G401 (cell line): ENCODE results near the gene CAMTA1. TPM values are rescaled to one million over a fixed set of nuclear protein-coding genes. Genes with fewer than 3 reads are reported as not detected.

Source experiments
- DNase-seq: peaks from one replicate; pipeline ENCODE4 v3.0.0-alpha.2; 2015; ENCODE audit warnings: low spot score
- in situ Hi-C: cut with HindIII; loops from 2 replicates; pipeline ENCODE4 v1.10.0; 2016; ENCODE audit warnings: low sequenced_read_pairs, mixed read lengths
- total RNA-seq: library from RNA; depleted of rRNA; stranded (reverse); fragments of >200 nt; shearing (Covaris generic); gene quantifications from 2 replicates; pipeline ENCODE4 v1.2.3, GENCODE V29; 2014

The CAMTA1 gene
- total RNA-seq, 1 experiment from 2014 or later = 137 TPM

- in situ Hi-C loops = no loop called here
- DNase-seq = no peak
These were observed 105.4 kb downstream of the CAMTA1 start for GRCh38 chr1:6890686-6891085.

GRCh38 chr1:6891781-6892579 is 106.7 kb downstream of the CAMTA1 start:
- in situ Hi-C loops = no loop called here
- no peak for DNase-seq

DNA sequence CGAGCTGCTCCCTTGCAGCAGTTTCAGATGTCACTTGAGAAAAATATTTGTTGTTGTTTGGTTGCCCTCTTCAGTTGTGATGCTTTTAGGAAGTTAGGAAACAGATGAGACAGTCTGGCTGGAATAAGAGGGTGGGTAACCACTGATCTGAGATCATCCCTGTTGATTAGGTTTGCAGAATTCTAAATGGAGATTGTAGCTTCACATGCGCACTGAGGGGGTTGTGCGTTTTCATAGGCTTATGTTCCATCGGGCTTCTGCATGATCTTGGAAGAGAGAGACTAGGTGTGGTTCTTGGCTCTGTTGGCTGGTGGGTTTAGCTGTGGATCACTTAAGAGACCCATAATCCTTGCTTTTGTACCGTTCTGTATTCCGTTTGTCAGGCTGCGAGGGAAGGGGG is 108.1 kb downstream of the CAMTA1 start:
- no peak for DNase-seq
- in situ Hi-C loops = no loop called here

DNA sequence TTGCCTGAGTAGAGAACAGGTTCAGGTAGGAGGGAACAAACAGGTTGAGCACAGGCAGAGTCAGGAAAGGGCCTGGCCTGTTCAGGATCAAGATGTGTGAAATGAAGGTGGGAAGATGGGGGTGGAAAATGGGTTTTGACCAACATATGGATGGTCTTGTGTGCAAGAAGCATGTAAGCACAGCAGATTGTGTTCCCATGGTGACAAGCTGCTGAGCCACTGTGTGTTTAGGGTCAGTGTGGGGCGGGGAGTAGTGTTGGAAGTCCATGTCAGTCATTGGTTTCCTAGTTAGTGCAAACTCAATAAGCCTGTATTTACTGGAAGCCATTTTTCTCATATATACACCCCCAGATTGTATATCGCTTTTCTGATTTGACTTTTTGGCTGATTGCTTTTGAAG is 111.9 kb downstream of the CAMTA1 start:
- DNase-seq = no peak
- in situ Hi-C loops = no loop called here

GRCh38 chr1:6898974-6899539 is 113.8 kb downstream of the CAMTA1 start:
- no peak for DNase-seq
- in situ Hi-C loops = no loop called here

- in situ Hi-C loops = no loop called here
These were observed 114.4 kb downstream of the CAMTA1 start for GRCh38 chr1:6899621-6900020.

DNA sequence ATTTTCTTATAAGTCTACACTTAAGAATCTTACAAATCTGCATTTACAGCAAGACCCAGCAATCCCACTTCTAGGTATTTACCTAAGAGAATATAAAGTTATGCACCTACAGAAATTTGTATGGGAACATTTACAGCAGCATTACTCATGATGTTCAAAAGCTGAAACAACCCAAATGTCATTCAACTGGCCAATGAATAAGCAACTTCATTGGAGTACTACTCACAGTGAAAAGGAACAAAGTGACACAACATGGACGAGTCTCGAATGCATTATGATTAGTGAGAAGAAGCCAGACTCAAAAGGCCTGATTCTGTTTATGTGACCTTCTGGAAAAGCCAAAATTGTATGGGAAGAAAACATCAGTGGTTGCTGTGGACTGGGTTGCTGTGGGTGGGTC is 116.9 kb downstream of the CAMTA1 start:
- in situ Hi-C loops = no loop called here
- DNase-seq = no peak

More at GRCh38 chr1:6899621-6900020, 114.4 kb downstream of the CAMTA1 start:
- no peak for DNase-seq

- in situ Hi-C loops = no loop called here
- DNase-seq = no peak
These were observed 119.4 kb downstream of the CAMTA1 start for GRCh38 chr1:6904476-6905170.

GRCh38 chr1:6905331-6905730 is 120.1 kb downstream of the CAMTA1 start:
- no peak for DNase-seq
- in situ Hi-C loops = no loop called here

- in situ Hi-C loops = no loop called here
- no peak for DNase-seq
These were observed 120.5 kb downstream of the CAMTA1 start for GRCh38 chr1:6905790-6906189.

DNA sequence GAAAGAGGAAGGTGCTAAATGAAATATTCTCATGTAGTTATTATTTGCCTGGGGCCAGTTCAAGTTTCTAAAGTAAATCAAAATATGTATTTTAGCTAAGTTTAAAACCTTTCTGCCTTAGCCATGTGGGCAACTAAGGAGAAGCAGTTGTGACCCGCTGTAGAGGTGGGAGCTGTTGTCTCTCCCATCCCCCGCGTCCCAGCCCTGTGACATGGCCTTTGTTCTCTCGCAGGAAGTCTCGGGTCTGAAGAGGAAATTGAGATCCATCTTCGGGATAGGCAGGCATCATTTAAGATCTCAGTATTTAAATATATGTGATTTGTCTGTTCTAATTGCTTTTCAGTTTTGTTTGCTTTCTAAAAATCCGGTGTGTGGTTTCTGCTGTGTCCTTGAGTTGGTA is 121.5 kb downstream of the CAMTA1 start:
- DNase-seq = no peak
- in situ Hi-C loops = no loop called here

DNA sequence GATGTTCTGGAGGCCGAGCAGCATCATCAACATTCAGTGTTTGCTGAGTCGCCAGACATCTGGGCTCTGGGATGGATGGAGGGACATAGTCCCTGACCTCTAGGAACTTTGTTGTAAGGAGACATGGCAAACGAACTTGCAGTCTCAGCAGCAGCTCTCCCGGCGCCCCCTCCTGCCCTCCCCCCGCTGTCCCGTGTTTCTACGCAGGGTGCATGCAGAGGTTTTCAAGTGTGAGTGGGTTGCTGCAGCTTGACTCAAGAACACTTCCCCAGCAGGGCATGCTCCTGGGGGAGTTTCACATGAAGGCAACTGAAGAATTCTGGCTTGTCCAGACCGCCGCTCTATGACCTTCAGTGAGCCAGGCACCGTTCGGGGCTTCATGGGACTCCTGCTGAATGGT is 121.9 kb downstream of the CAMTA1 start:
- in situ Hi-C loops = no loop called here
- no peak for DNase-seq

GRCh38 chr1:6907676-6908434 is 122.6 kb downstream of the CAMTA1 start:
- DNase-seq = no peak
- in situ Hi-C loops = no loop called here

- in situ Hi-C loops = no loop called here
- no peak for DNase-seq
These were observed 124.1 kb downstream of the CAMTA1 start for GRCh38 chr1:6909401-6909800.

- no peak for DNase-seq
- in situ Hi-C loops = no loop called here
These were observed 124.6 kb downstream of the CAMTA1 start for GRCh38 chr1:6909857-6910256.

DNA sequence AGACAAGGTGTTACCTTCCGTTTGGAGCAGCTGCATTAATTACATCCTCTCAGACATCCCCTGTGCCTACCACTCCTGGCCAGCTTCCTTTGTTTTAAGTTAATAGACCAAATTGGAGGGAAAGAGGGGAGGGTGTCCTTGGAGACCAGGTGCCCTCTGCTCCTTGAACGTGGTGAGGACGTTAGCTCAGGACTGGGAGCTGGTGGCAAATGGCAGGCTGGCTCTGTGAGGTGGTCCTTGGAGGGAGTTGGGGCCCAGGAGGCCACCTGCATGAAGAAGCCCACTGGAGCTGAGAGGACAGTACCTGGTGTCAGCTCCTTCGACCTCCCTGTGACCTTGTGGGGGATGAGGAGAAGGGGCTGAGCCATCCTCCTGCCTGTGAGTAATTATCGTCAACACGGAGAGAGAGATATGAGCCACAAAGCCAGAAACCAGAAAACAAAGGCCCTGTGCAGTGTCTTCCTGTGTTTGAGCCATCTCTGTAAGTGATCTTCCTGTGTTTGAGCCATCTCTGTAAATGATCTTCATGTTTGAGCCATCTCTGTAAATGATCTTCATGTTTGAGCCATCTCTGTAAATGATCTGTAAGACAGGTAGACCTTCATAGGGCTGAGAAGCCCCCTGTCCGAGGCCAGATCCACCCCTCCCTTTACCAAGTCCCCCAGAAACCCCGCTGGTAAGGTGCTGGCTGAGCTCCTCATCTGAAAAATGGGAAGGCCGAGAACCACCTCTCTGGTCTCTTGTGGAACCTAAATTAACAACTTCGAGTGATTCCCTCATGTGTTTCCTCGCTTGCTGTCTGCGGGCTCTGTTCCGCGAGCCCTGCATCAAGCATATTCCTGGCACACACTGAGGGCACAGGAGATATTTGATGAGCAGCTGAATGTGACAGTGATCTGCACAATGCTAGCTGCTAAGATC is 126.0 kb downstream of the CAMTA1 start:
- DNase-seq = no peak
- in situ Hi-C loops = no loop called here

GRCh38 chr1:6911974-6912373 is 126.7 kb downstream of the CAMTA1 start:
- DNase-seq = no peak
- in situ Hi-C loops = no loop called here

DNA sequence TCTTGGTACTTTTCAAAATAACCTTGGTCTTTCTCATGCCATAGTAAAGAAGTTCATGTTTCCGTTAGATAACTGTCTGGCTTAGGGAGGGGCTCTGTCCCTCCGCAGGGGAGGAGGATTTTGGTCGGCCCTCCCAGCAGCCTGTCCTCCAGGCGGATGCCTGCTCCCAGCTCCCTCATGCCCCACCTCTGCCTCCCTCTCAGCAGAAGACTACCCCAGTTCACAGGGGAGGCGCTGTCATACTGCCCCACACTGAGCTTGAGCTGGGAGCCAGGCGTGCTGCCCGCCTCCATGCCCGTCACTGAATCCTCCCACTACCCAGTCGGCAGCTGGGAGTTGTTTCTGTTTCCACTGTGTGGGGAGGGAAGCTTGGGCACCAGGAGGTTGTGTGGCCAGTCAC is 127.3 kb downstream of the CAMTA1 start:
- DNase-seq = peak; percentile 15
- in situ Hi-C loops = no loop called here

- in situ Hi-C loops = no loop called here
- no peak for DNase-seq
These were observed 127.8 kb downstream of the CAMTA1 start for GRCh38 chr1:6913086-6913485.
